ENCODE measurements around the gene UBE2QL1. TPM values are rescaled to one million over a fixed set of nuclear protein-coding genes. Genes with fewer than 3 reads are reported as not detected.

UBE2QL1 gene
- total RNA-seq, 2 experiments from 2014 or later = not detected

DNA sequence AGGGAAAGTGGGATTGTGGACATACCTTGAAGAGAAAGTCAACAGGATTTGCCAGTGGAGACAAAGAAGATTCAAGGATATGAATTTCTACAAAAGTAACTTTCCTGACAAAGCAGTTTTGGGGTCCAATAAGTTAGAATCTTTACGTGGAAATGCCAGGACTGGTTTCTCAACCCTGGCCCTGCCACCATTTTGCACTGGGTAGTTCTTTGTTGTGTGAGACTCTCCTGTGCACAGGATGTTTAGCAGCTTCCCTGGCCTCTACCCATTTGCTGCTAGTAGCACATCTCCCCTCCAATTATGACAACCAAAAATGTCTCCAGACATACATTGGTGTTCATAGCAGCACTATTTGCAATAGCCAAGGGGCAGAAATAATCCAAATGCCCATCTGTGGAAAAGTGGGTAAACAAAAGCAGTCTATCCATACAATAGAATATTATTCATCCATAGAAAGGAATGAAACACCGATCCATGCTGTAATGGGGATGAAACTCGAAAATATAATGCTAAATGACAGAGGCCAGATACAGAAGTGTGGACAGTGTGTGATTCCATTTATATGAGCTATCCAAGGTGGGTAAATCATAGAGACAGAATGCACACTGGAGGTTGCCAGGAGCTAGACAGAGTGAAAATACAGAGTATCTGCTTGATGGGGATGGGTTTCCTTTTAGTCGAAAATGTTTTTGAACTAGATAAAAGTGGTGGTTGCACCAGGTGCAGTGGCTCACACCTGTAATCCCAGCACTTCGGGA, 92.8 kb downstream of the UBE2QL1 start:
- ATAC-seq = no peak
- no peaks in the 10 kb centered on the region for H3K4me1 Mint-ChIP-seq (ENCODE audit: low read depth)
- no peaks in the 10 kb centered on the region for H3K9me3 Mint-ChIP-seq (ENCODE audit: insufficient read depth)
- no peak for DNase-seq
- H3K27ac Mint-ChIP-seq = no peak overlapping the region
- peaks cover 3% of the 10 kb centered on the region for H3K27me3 Mint-ChIP-seq (ENCODE audit: low read depth)
- ChIA-PET CTCF (no interaction called here), POLR2A (no interaction called here)
- no peaks in the 10 kb centered on the region for H3K36me3 Mint-ChIP-seq (ENCODE audit: low read depth)
- no peak overlapping the region for H3K4me3 Mint-ChIP-seq

DNA sequence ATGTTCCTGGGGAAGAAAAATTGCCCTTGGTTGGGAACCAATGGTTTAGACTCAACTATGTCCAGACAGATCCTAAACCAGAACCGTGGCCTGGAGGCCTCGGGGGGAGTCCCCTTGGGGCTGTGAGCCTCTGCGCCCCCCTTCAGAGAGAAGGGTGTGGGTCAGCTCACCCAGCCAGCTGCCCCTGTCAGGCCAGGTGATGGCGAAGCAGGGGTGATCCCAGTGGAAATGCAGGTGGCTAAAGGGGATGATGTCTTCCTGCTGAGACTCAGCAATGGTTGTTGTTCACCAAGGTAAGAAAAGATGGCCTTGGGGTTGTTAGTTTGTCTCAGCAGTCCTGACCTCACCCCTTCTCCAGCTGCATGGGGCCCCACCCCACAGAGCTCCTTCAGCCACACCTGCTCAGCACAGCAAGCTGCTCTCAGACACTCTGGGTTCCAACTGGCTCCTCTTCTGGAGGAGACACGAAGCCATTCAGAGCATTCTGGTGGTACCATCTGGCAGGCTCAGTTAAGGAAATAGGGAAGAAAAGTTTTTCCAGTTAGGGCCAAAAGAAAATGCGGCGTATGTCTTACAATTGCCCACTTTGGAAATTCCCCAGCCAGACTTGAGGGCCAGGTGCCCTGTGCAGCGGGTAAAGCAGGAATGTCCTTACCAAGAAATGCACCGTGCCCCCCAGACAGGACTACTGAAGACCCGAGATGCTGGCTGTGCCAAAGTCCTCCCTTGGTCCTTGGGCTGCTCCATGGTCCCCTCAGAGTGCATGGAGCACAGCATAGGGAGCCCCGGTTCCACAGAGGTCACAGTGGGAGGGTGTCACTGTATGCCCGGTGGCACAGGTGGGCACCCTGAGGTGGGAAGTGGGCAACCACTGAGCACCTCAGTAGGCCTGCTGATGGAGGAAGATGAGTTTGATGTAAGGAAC, 94.0 kb downstream of the UBE2QL1 start:
- POLR2A ChIA-PET = no interaction called here
- CTCF ChIA-PET = no interaction called here
- Mint-ChIP-seq H3K27ac (no peak overlapping the region), H3K9me3 (ENCODE audit: insufficient read depth) (no peaks in the 10 kb centered on the region), H3K36me3 (ENCODE audit: low read depth) (no peaks in the 10 kb centered on the region), H3K4me3 (no peak overlapping the region), H3K4me1 (ENCODE audit: low read depth) (no peaks in the 10 kb centered on the region), H3K27me3 (ENCODE audit: low read depth) (peaks cover 3% of the 10 kb centered on the region)
- DNase-seq (no peak), ATAC-seq (no peak)

DNA sequence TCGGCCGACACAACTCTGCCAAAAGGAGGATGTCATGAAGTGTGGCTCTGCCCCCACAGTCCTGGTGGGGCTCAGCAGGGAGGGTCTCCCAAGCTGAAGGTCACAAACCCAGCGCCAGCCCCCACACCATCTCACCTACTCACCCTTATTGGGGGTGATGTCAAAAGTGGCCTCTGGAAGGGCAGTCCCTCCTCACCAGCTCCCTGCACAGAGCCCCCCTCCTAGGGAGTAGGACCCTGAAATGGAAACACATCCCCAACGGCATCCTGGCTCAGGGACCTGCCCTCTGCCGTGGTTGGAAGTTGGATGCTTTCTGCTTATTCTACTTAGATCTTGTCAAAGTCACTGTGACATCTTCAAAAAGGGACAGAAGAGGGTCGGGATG, 94.7 kb downstream of the UBE2QL1 start:
- Mint-ChIP-seq H3K27me3 (ENCODE audit: low read depth) (peaks cover 3% of the 10 kb centered on the region), H3K27ac (no peak overlapping the region), H3K36me3 (ENCODE audit: low read depth) (no peaks in the 10 kb centered on the region), H3K9me3 (ENCODE audit: insufficient read depth) (no peaks in the 10 kb centered on the region), H3K4me3 (no peak overlapping the region), H3K4me1 (ENCODE audit: low read depth) (no peaks in the 10 kb centered on the region)
- ATAC-seq (no peak), DNase-seq (no peak)
- ChIA-PET POLR2A (no interaction called here), CTCF (no interaction called here)

DNA sequence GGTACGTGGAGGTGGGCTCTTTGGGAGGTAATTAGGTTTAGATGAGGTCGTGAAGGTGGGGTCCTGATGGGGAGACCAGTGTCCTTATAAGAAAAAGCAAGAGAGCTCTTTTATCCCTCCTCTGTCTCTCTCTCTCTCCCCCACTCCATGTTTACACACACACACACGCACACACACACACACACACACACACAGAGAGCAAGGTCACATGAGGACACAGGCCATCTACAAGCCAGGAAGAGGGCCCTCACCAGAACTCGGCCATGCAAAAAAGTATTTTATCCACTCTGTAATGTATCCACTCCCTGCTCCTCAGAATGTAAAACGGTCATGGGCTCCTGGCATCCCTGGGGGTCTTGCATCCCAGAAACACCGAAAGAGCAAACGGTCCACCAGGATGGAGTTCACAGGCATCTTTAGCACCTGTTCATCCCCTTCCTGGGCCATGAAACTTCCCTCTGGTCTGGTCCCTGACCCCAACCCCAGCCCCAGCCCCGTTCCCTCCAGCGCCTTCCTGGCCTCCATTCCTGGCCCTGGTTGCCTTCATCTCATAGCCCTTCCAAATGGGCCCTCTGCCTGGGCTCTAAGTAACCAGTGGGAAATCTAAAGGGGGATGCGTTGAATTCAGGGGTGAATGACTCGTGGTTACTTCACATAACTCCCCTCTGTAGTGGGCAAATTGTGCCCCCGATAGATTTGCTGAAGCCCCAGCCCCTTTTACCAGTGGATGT, 95.3 kb downstream of the UBE2QL1 start:
- ChIA-PET CTCF (no interaction called here), POLR2A (no interaction called here)
- Mint-ChIP-seq H3K9me3 (ENCODE audit: insufficient read depth) (no peaks in the 10 kb centered on the region), H3K27me3 (ENCODE audit: low read depth) (peaks cover 2% of the 10 kb centered on the region), H3K27ac (no peak overlapping the region), H3K36me3 (ENCODE audit: low read depth) (no peaks in the 10 kb centered on the region), H3K4me1 (ENCODE audit: low read depth) (no peaks in the 10 kb centered on the region), H3K4me3 (no peak overlapping the region)
- DNase-seq (no peak), ATAC-seq (no peak)

Other genes with a start within 250 kb of the UBE2QL1 start
- 10 to 100 TPM; 49.2 to 51.5 TPM for gene MED10, start 70.3 kb upstream of the UBE2QL1 start, total RNA-seq
- gene NSUN2, start 184.2 kb downstream of the UBE2QL1 start, total RNA-seq = 10 to 100 TPM; 83.0 to 84.7 TPM
- gene SRD5A1, start 184.6 kb downstream of the UBE2QL1 start, total RNA-seq = 10 to 100 TPM; 15.9 to 20.4 TPM